OCI-LY3 (cell line): ENCODE measurements around the gene POU2AF3.
"Not testable (repeated sequence)": the region's sequence is repeated elsewhere in the genome, so short reads cannot be mapped to it uniquely, and the experiment has no call there.

Source experiments
- H2AFZ ChIP-seq: fragments of 200-600, 300-600 bp; shearing (Covaris generic); 2 replicates; pipeline ENCODE4 v1.6.0; 2014; ENCODE audit warnings: antibody characterized with exemption, low read depth, low read length
- H3K27ac ChIP-seq: fragments of 200-600, 300-600 bp; sonication (generic); 2 replicates; pipeline ENCODE4 v1.5.1; 2014; ENCODE audit warnings: mild to moderate bottlenecking, low read length, moderate library complexity, mixed read lengths
- H3K27me3 ChIP-seq: fragments of 200-600, 300-600 bp; sonication (generic); 2 replicates; pipeline ENCODE4 v1.6.1; 2014; ENCODE audit warnings: low read depth, low read length, mixed read lengths
- H3K36me3 ChIP-seq: fragments of 200-600, 300-600 bp; sonication (generic); replicated peaks from 2 replicates; pipeline ENCODE3; 2014; ENCODE audit warnings: low read depth, low read length, mixed read lengths
- H3K4me1 ChIP-seq: fragments of 300-600, 200-600 bp; sonication (generic); 2 replicates; pipeline ENCODE4 v1.6.1; 2014; ENCODE audit warnings: low read length, mixed read lengths
- H3K4me2 ChIP-seq: fragments of 200-600, 300-600 bp; sonication (generic); 2 replicates; pipeline ENCODE4 v1.6.1; 2014; ENCODE audit warnings: low read length, mixed read lengths
- H3K4me3 ChIP-seq: fragments of 300-600, 200-600 bp; sonication (generic); 2 replicates; pipeline ENCODE4 v1.5.1; 2014; ENCODE audit warnings: antibody characterized with exemption, mild to moderate bottlenecking, low read length, moderate library complexity
- H3K79me2 ChIP-seq: fragments of 300-600, 200-600 bp; shearing (Covaris generic); 2 replicates; pipeline ENCODE4 v1.6.1; 2014; ENCODE audit warnings: mild to moderate bottlenecking, low read length, mixed read lengths
- H3K9ac ChIP-seq: fragments of 300-600, 200-600 bp; shearing (Covaris generic); 2 replicates; pipeline ENCODE4 v1.6.0; 2014; ENCODE audit warnings: mild to moderate bottlenecking, low read length, moderate library complexity
- H3K9me3 ChIP-seq: fragments of 200-600, 300-600 bp; shearing (Covaris generic); 2 replicates; pipeline ENCODE4 v1.6.1; 2014; ENCODE audit warnings: low read length, mixed read lengths; ENCODE audit not compliant: insufficient read depth
- H4K20me1 ChIP-seq: fragments of 200-600, 300-600 bp; sonication (generic); 2 replicates; pipeline ENCODE4 v1.6.1; 2016; ENCODE audit warnings: low read length, mixed read lengths; ENCODE audit not compliant: insufficient read depth
- EZH2phosphoT487 ChIP-seq: fragments of 200-600 bp; shearing (Covaris generic); IDR thresholded peaks from 2 replicates; pipeline ENCODE4 v1.6.1; 2018; ENCODE audit warnings: antibody characterized with exemption, mixed run types, low read depth
- TF ChIP-seq, protein P1 (sequence below): fragments of 200-600, 300-600 bp; sonication (generic); IDR thresholded peaks from 2 replicates; pipeline ENCODE4 v1.5.1; 2014; ENCODE audit warnings: antibody characterized with exemption, low read length, low read depth

The POU2AF3 gene

DNA sequence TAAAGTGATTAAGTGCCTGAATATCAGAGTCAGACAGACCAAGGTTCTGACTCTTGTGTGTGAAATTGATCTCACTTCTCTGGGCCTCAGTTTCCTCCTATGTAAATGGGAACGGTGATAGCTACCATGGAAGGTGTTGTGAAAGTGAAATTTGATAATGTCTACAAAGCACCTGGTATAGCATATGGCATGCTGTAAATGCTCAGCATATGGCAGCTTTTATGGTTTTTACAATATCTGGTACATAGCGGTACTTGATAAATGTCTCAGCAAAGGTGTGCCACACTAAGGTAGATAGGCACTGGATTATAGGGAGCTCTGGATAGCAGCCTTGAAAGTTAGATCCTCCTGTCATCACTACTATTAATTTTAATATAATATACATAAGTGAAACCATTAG, 32.9 kb upstream of the POU2AF3 start:
- Histone ChIP-seq H3K79me2 (no peaks in the 10 kb centered on the region), H3K27ac (no peak overlapping the region), H3K9me3 (no peaks in the 10 kb centered on the region), H3K4me2 (no peak overlapping the region), H3K9ac (no peak overlapping the region), H3K4me1 (no peaks in the 10 kb centered on the region), H3K27me3 (peaks cover 24% of the 10 kb centered on the region), H4K20me1 (no peaks in the 10 kb centered on the region), H2AFZ (no peak overlapping the region), H3K36me3 (no peaks in the 10 kb centered on the region), H3K4me3 (no peak overlapping the region)
- TF ChIP-seq, protein P1, sequence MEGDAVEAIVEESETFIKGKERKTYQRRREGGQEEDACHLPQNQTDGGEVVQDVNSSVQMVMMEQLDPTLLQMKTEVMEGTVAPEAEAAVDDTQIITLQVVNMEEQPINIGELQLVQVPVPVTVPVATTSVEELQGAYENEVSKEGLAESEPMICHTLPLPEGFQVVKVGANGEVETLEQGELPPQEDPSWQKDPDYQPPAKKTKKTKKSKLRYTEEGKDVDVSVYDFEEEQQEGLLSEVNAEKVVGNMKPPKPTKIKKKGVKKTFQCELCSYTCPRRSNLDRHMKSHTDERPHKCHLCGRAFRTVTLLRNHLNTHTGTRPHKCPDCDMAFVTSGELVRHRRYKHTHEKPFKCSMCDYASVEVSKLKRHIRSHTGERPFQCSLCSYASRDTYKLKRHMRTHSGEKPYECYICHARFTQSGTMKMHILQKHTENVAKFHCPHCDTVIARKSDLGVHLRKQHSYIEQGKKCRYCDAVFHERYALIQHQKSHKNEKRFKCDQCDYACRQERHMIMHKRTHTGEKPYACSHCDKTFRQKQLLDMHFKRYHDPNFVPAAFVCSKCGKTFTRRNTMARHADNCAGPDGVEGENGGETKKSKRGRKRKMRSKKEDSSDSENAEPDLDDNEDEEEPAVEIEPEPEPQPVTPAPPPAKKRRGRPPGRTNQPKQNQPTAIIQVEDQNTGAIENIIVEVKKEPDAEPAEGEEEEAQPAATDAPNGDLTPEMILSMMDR, result no peak
- no peak for TF ChIP-seq EZH2phosphoT487

DNA sequence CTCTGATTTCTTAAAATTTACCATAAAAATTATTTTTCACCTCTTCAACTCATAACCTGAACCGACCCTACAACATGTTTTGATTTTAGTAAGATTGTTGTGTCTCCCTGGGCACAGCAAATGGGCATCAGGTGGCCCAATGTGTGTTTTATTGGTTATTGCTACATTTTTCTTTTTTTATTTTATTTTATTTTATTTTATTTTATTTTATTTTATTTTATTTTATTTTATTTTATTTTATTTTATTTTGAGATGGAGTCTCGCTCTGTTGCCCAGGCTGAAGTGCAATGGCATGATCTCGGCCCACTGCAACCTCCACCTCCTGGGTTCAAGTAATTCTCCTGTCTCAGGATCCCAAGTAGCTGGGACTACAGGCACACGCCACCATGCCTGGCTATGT, 30.0 kb upstream of the POU2AF3 start:
- not testable (repeated sequence) for H3K9ac ChIP-seq, H4K20me1 ChIP-seq, H3K4me3 ChIP-seq, H3K9me3 ChIP-seq, H2AFZ ChIP-seq, H3K79me2 ChIP-seq, H3K4me2 ChIP-seq, H3K27ac ChIP-seq, H3K4me1 ChIP-seq, H3K27me3 ChIP-seq, H3K36me3 ChIP-seq

- H3K27me3 ChIP-seq, result 0 out of 2 replicates have a peak, but pooled peaks cover 4% of the 10 kb centered on the region
- no peak overlapping the region for H3K4me3 ChIP-seq
- no peaks in the 10 kb centered on the region for H4K20me1 ChIP-seq
- no peaks in the 10 kb centered on the region for H3K9me3 ChIP-seq
- no peak overlapping the region for H3K4me2 ChIP-seq
- H3K9ac ChIP-seq, result no peak overlapping the region
- H3K36me3 ChIP-seq, result no peaks in the 10 kb centered on the region
- TF ChIP-seq EZH2phosphoT487, result no peak
- TF ChIP-seq, protein P1, result no peak
- H2AFZ ChIP-seq, result no peak overlapping the region
- H3K4me1 ChIP-seq, result peaks cover 5% of the 10 kb centered on the region; the same call in 1 of the 2 replicates
- H3K79me2 ChIP-seq, result no peaks in the 10 kb centered on the region
- no peak overlapping the region for H3K27ac ChIP-seq
Observed at GRCh38 chr11:111269146-111269868, 29.0 kb upstream of the POU2AF3 start.

GRCh38 chr11:111272420-111272819, 25.9 kb upstream of the POU2AF3 start:
- Histone ChIP-seq H3K4me2 (no peak overlapping the region), H3K27ac (no peak overlapping the region), H2AFZ (no peak overlapping the region)

More at GRCh38 chr11:111272420-111272819, 25.9 kb upstream of the POU2AF3 start:
- TF ChIP-seq EZH2phosphoT487, result no peak
- TF ChIP-seq, protein P1, result no peak
- no peak overlapping the region for H3K9ac ChIP-seq
- no peaks in the 10 kb centered on the region for H3K9me3 ChIP-seq
- no peaks in the 10 kb centered on the region for H3K79me2 ChIP-seq
- peaks cover 5% of the 10 kb centered on the region; the same call in 1 of the 2 replicates for H3K4me1 ChIP-seq
- no peak overlapping the region for H3K4me3 ChIP-seq
- H3K36me3 ChIP-seq, result no peaks in the 10 kb centered on the region
- H3K27me3 ChIP-seq, result 0 out of 2 replicates have a peak, but pooled peaks cover 4% of the 10 kb centered on the region
- no peaks in the 10 kb centered on the region for H4K20me1 ChIP-seq
